ENCODE data around the gene NTRK3.
"Not testable (repeated sequence)": the region's sequence is repeated elsewhere in the genome, so short reads cannot be mapped to it uniquely, and the experiment has no call there.

Gene NTRK3

DNA sequence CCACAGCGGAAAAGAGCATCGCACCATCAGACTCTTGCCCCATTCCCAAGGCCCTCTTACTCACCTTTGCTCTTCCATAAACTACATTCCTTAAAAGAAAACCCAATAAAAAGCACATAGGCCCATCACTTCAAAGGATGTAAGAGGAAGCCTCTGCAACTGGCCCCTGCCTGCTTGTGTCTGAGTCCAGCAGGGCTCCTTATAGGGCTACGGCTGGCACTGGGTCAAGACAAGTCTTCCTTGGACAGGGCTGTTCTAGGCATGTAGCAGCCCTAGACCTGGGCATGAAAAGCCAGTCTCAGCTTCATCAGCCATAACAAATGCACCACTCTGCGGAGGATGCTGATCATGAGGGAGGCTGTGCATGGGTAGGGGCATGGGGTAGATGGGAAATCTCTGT is 218.3 kb downstream of the NTRK3 start:
- DNase-seq (ENCODE audit: low read depth in 2 of 3, low spot score in 1 of 3) = no peak

DNA sequence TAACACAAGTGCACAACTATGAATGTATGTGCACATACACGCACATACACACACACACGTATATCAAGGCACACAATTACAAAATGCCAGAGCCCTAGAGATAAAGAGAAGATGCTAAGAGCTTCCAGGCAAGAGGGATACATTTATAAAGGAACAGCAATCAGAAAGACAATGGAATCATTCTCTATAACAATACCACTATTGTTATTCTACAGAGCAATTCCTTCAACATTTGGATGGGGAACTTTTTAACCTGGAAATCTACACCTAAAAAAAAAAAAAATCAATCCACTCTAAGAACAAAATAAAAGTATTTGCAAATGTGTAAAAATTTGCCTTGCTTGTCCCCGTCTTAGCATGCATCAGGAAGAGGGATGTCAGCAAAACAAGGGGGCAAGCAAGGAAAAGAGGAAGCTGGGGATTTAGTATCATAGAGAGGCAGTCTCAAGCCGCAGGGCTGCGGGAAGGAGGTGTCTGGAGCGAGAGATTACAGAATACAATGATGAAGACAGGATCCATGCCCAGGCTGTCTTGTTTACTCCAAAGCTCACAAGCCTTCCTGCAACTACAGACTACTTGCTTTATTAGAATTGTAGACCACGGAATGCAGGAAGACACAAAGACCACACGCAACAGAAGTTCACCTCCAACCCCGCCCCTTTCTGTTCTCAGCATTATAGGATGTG is 220.2 kb downstream of the NTRK3 start:
- no peak for DNase-seq (ENCODE audit: low read depth in 2 of 3, low spot score in 1 of 3)

- DNase-seq (ENCODE audit: low read depth in 2 of 3, low spot score in 1 of 3) = no peak
Observed at GRCh38 chr15:88035381-88035780, 221.2 kb downstream of the NTRK3 start.

DNA sequence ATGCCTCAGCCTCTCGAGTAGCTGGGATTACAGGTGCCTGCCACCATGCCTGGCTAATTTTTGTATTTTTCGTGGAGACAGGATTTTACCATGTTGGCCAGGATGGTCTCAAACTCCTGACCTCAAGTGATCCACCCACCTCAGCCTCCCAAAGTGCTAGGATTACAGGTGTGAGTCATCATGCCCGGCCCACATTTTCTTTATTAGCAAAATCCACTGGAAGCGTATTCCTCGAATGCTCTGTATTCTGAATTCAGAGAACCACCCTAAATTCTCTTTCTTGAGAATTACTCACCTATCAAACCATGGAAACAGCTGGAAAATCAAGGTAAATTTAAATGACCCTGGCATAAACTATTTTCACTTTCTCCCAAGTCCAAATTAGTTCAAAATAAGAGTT is 223.1 kb downstream of the NTRK3 start:
- not testable (repeated sequence) for DNase-seq (ENCODE audit: low read depth in 2 of 3, low spot score in 1 of 3)

DNA sequence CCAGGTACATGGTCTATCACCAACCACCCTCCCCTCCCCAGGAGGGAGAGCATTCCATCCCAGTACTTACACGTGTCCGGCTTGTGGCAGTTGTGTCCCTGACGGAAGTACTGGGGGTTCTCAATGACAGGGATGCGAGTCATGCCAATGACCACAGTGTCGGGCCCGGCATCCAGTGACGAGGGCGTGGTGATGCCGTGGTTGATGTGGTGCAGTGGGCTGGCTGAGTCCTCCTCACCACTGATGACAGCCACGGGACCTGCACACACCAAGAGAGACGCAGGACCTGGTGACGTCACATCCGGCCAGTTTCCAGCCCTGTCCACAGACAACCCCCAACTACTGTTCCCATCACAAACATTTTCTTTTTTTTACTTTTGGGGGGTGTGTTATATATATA is 223.8 kb downstream of the NTRK3 start:
- DNase-seq (ENCODE audit: low read depth in 2 of 3, low spot score in 1 of 3) = no peak

DNA sequence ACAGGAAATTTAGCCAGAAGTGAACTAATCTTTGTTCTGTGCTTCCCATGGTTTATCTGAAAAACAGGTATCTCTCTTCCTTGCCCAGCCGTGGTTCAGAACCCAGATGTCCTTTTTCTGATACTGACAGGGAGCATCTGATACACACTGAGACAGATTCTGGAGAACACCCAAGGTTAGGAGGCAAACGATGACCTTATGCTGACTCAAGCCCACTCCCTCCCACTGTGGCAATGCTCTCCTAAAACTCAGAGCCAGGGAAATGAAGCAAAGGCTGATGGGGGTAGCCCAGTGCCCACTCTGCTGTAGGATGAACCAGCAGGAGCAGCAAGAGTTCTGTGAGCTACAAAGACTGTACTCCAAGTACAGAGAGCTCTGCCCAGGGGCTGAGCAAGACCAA is 225.1 kb downstream of the NTRK3 start:
- DNase-seq (ENCODE audit: low read depth in 2 of 3, low spot score in 1 of 3) = no peak

- no peak for DNase-seq (ENCODE audit: low read depth in 2 of 3, low spot score in 1 of 3)
Observed at GRCh38 chr15:88029696-88030095, 226.8 kb downstream of the NTRK3 start.

GRCh38 chr15:88028024-88028423 is 228.5 kb downstream of the NTRK3 start:
- no peak for DNase-seq (ENCODE audit: low read depth in 2 of 3, low spot score in 1 of 3)

DNA sequence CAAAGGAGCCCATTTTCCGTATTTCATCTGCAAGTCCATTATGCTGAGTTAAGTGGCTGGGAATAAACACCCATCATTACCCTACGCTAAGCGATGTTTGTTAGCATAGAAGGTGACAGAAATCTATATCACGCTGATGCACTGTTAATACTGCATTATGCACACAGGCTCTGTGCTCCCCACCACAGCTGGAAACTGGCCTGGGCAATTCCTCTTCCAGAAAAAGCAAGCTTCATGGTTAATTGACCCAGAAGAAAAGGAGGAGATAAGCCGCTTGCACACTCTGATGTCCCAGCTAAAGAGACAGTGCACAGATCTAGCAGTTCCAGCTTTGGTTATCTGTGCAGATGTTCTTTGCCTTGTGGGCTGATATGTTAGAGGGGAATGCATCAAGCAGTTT is 232.6 kb downstream of the NTRK3 start:
- DNase-seq (ENCODE audit: low read depth in 2 of 3, low spot score in 1 of 3) = no peak

- DNase-seq (ENCODE audit: low read depth in 2 of 3, low spot score in 1 of 3) = no peak
Observed at GRCh38 chr15:88022716-88023115, 233.8 kb downstream of the NTRK3 start.

GRCh38 chr15:88021601-88022000 is 234.9 kb downstream of the NTRK3 start:
- no peak for DNase-seq (ENCODE audit: low read depth in 2 of 3, low spot score in 1 of 3)

- no peak for DNase-seq (ENCODE audit: low read depth in 2 of 3, low spot score in 1 of 3)
Observed at GRCh38 chr15:88020806-88021205, 235.7 kb downstream of the NTRK3 start.

- no peak for DNase-seq (ENCODE audit: low read depth in 2 of 3, low spot score in 1 of 3)
Observed at GRCh38 chr15:88019656-88020055, 236.9 kb downstream of the NTRK3 start.

DNA sequence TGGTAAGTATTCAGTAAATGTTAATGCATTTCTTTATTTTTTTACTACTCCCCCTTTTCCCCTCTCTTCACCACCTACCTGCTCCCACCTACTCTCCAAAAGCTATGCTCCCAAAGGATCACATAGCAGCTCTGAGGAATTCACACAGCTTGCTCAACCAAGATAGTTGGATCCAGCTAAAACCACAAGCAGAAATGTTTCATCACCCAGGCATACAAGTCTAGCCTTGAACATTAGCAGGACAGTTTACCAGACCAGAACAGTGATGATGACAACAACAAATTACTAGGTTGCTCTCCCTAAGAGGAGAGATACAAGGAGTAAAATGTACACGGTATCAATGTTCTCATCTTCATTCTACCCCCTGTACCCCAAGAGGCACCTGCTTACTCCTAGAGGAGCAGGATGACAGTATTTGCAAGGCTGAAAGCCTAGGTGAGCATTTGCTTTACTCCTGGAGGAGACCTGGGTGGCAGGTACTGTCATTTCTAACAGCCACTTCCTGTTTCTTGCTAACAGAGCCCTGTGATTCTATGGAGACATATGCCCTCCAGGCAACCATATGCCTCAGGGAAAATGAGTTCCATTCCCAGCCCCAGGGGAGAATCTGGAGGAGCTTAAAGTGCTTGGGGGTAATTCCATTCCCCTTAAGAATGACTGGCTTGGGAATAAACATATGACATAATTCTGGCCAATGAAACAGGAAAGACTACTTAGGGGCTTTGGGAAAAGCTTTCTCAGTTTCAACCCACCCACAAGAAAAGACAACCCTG is 237.5 kb downstream of the NTRK3 start:
- DNase-seq (ENCODE audit: low read depth in 2 of 3, low spot score in 1 of 3) = no peak

GRCh38 chr15:88017753-88018152 is 238.8 kb downstream of the NTRK3 start:
- DNase-seq (ENCODE audit: low read depth in 2 of 3, low spot score in 1 of 3) = no peak

- DNase-seq (ENCODE audit: low read depth in 2 of 3, low spot score in 1 of 3) = no peak
Observed at GRCh38 chr15:88016406-88016805, 240.1 kb downstream of the NTRK3 start.

DNA sequence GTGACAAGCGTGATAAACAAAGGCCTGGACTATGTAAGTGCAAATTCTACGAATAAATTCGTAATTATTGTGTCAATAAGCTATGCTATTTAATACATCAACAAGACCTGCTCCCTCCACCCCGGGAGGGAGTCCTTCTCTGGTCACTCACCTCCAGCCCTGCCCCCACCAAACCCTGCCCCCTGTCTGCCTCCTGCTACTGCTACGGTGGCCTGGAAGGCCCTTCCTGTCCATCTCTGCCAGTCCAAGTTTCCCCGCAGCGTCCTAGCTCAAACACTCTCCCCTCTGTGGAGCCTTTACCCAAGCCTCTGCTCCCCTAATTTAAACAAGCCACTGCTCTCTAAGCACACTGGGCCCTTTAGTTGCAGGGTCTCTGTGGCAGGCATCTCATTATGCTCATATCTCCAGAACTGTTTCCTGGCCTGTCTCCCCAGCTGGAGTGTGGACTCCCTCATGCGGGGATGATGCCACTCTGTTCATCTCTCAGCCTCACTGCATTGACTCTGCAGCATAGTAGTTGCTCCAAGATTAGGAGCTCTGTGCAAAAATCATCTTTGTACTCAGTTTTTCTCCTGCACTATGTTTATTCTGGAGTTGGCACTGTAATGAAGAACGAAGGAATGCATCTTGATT is 241.2 kb downstream of the NTRK3 start:
- DNase-seq (ENCODE audit: low read depth in 2 of 3, low spot score in 1 of 3) = no peak

GRCh38 chr15:88014454-88015160 is 241.9 kb downstream of the NTRK3 start:
- DNase-seq (ENCODE audit: low read depth in 2 of 3, low spot score in 1 of 3) = no peak

GRCh38 chr15:88013111-88013510 is 243.4 kb downstream of the NTRK3 start:
- no peak for DNase-seq (ENCODE audit: low read depth in 2 of 3, low spot score in 1 of 3)

- DNase-seq (ENCODE audit: low read depth in 2 of 3, low spot score in 1 of 3) = no peak
Observed at GRCh38 chr15:88012688-88013087, 243.9 kb downstream of the NTRK3 start.

DNA sequence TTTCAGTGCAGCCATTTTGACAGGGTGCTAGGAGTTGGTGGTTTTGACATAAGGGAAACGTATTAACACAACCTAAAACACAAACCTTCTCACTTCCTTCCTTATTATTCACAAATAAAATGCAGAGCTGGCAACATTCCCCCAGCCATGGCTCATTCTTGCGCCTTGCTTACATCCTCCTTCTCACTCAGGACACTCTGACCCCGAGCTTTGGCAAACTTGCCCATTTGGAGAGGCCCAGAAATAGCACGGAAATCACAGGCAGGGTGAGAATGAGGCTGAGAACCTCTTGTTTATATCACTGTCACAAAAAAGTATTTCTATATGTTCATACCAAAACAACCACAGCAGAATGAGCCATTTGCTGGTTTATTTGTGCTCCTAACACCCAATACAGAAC is 244.3 kb downstream of the NTRK3 start:
- DNase-seq (ENCODE audit: low read depth in 2 of 3, low spot score in 1 of 3) = no peak

GRCh38 chr15:88011533-88011932 is 245.0 kb downstream of the NTRK3 start:
- DNase-seq (ENCODE audit: low read depth in 2 of 3, low spot score in 1 of 3) = no peak

Measured in stimulated activated CD4-positive, alpha-beta T cell treated with anti-CD3 and anti-CD28 coated beads, Interleukin-12 subunit alpha, Interleukin-12 subunit beta, amount 100 ng/mL, for 48 hours (primary cell).